CD14-positive monocyte (primary cell): Measurements from ENCODE around the gene ROBO1. TPM values are rescaled to one million over a fixed set of nuclear protein-coding genes. Genes with fewer than 3 reads are reported as not detected.

Experiments
- DNase-seq, 3 donors: peaks; one replicate each; pipeline ENCODE4 v3.0.0-alpha.2; 2011 to 2022
- H2AFZ ChIP-seq: 2 replicates; pipeline ENCODE4 v1.6.0; 2012; ENCODE audit warnings: mild to moderate bottlenecking, low read depth, low read length, inconsistent platforms; ENCODE audit not compliant: insufficient read depth, poor library complexity, severe bottlenecking
- H3K27ac ChIP-seq, 2 donors: 1 replicate in 1 of 2; 2 replicates in 1 of 2; pipeline ENCODE4 v1.5.1; 2012 to 2013; ENCODE audit warnings: low read length in 2 of 2, control low read depth in 1 of 2, inconsistent platforms in 1 of 2, low read depth in 1 of 2, mild to moderate bottlenecking in 1 of 2
- H3K27me3 ChIP-seq, 2 donors: one replicate each; pipeline versions ENCODE4 v1.6.0 to v1.6.1; 2011 to 2013; ENCODE audit warnings: low read length in 2 of 2; ENCODE audit not compliant: control insufficient read depth in 2 of 2, insufficient read depth in 2 of 2
- H3K36me3 ChIP-seq, 2 donors: replicated peaks in 1 of 2; 1 replicate in 1 of 2; 2 replicates in 1 of 2; pipeline versions ENCODE4 v1.5.1 to v1.6.1; 2012 to 2013; ENCODE audit warnings: low read length in 2 of 2, control low read depth in 1 of 2, inconsistent platforms in 1 of 2, mild to moderate bottlenecking in 1 of 2; ENCODE audit not compliant: insufficient read depth in 2 of 2, control insufficient read depth in 1 of 2
- H3K4me1 ChIP-seq, 2 donors: 1 replicate in 1 of 2; 2 replicates in 1 of 2; pipeline versions ENCODE4 v1.5.1 to v1.6.1; 2012 to 2013; ENCODE audit warnings: low read length in 2 of 2, control low read depth in 1 of 2, inconsistent platforms in 1 of 2, mild to moderate bottlenecking in 1 of 2, moderate library complexity in 1 of 2; ENCODE audit not compliant: insufficient read depth in 2 of 2, control insufficient read depth in 1 of 2
- H3K4me2 ChIP-seq: replicated peaks from 2 replicates; pipeline ENCODE3; 2012; ENCODE audit warnings: low read length, moderate library complexity, mild to moderate bottlenecking; ENCODE audit not compliant: poor library complexity, severe bottlenecking; ENCODE audit errors: extremely low read depth
- H3K4me3 ChIP-seq, 3 experiments: fragments of 200-600 bp in 1 of 3; sonication (generic) in 1 of 3; replicated peaks in 1 of 3; 1 replicate in 2 of 3; 2 replicates in 1 of 3; pipeline ENCODE4 v1.5.1; 2011 to 2013; ENCODE audit warnings: low read length in 3 of 3, mild to moderate bottlenecking in 3 of 3, control low read depth in 2 of 3, low read depth in 2 of 3, inconsistent platforms in 1 of 3, moderate library complexity in 1 of 3
- H3K79me2 ChIP-seq: 2 replicates; pipeline ENCODE4 v1.6.0; 2012; ENCODE audit warnings: mild to moderate bottlenecking, control low read depth, inconsistent platforms, low read length, moderate library complexity; ENCODE audit not compliant: insufficient read depth
- H3K9ac ChIP-seq: 2 replicates; pipeline ENCODE4 v1.6.0; 2017; ENCODE audit warnings: low read length, mild to moderate bottlenecking; ENCODE audit not compliant: insufficient read depth, poor library complexity, severe bottlenecking
- H3K9me3 ChIP-seq, 2 donors: replicated peaks in 1 of 2; 1 replicate in 1 of 2; 2 replicates in 1 of 2; pipeline versions ENCODE4 v1.5.1 to v1.6.1; 2012 to 2013; ENCODE audit warnings: low read length in 2 of 2, control low read depth in 1 of 2; ENCODE audit not compliant: control insufficient read depth in 1 of 2, insufficient read depth in 1 of 2
- H4K20me1 ChIP-seq: 2 replicates; pipeline ENCODE4 v1.6.0; 2012; ENCODE audit warnings: mild to moderate bottlenecking, low read length, control low read depth, moderate library complexity; ENCODE audit not compliant: insufficient read depth
- H3K27ac Mint-ChIP-seq, 7 donors: one replicate each; pipeline ENCODE4 v1.8.0; 2020; ENCODE audit warnings: mild to moderate bottlenecking in 7 of 7, mixed read lengths in 7 of 7, moderate library complexity in 6 of 7, inconsistent platforms in 2 of 7
- H3K27me3 Mint-ChIP-seq, 3 donors: one replicate each; pipeline ENCODE4 v1.8.0; 2021 to 2022; ENCODE audit warnings: low read depth in 3 of 3, mild to moderate bottlenecking in 3 of 3, mixed read lengths in 3 of 3, moderate library complexity in 3 of 3, inconsistent platforms in 1 of 3
- H3K36me3 Mint-ChIP-seq, 2 donors: one replicate each; pipeline ENCODE4 v1.8.0; 2020; ENCODE audit warnings: mixed read lengths in 2 of 2, inconsistent platforms in 1 of 2, mild to moderate bottlenecking in 1 of 2
- H3K4me1 Mint-ChIP-seq: one replicate; pipeline ENCODE4 v1.8.0; 2020; ENCODE audit warnings: mild to moderate bottlenecking, mixed read lengths
- H3K4me3 Mint-ChIP-seq, 2 donors: one replicate each; pipeline ENCODE4 v1.8.0; 2020; ENCODE audit warnings: mild to moderate bottlenecking in 2 of 2, mixed read lengths in 2 of 2, moderate library complexity in 1 of 2
- H3K9me3 Mint-ChIP-seq, 7 donors: one replicate each; pipeline ENCODE4 v1.8.0; 2020 to 2022; ENCODE audit warnings: mixed read lengths in 7 of 7, mild to moderate bottlenecking in 6 of 7, moderate library complexity in 6 of 7, inconsistent platforms in 2 of 7
- WGBS: methylation state at CpG from one replicate; pipeline ENCODE4 v1.1.5; 2013; ENCODE audit warnings: missing lambda C conversion rate; ENCODE audit not compliant: insufficient coverage; 5-methylcytosine and 5-hydroxymethylcytosine counted together
- intact Hi-C, 2 donors: fragments of 100-400 bp; cut with micrococcal nuclease; formaldehyde crosslinking; loops; one replicate each; pipeline versions ENCODE4 v1.15.0 to v1.15.1; 2023
- polyA plus RNA-seq, 3 donors: library from polyadenylated mRNA; depleted of rRNA in 1 of 3; unstranded in 2 of 3; stranded (reverse) in 1 of 3; fragments of 300-500 nt in 2 of 3; fragments of >200 nt in 1 of 3; fragmentation: Illumina TruSeq in 2 of 3; gene quantifications; 1 replicate in 2 of 3; 2 replicates in 1 of 3; pipeline ENCODE4 v1.2.3, GENCODE V29; 2012 to 2021
- TF ChIP-seq, protein P1 (sequence below): fragments of 200-600 bp; IDR thresholded peaks from one replicate; pipeline ENCODE4 v1.8.0; 2022; ENCODE audit warnings: antibody characterized with exemption, mild to moderate bottlenecking

The ROBO1 gene
- polyA plus RNA-seq, 3 donors: 0.09 to 0.10 TPM; not detected in 1

DNA sequence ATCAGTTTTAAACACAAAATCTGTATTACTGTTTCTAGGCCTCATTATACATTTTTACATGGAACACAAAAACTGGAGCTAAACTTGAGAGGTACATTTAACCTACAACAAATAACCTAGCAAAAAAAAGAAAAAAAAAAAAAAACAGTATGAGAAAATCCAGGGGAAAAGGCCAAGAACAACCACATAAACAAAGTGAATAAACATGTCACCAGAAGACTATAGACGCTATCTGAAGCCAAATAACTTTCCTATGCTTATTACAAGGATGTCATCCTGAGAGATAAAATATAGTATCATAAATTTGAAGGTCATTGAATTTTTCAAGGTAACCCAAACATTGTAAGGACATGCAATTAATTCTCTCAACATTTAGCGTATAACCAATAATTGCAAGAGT lies 911.6 kb downstream of the ROBO1 start:
- Mint-ChIP-seq H3K9me3 (peaks cover 0 to 5% (median 3%) of the 10 kb centered on the region in 7 donors), H3K27me3 (peaks cover 0 to 2% (median 2%) of the 10 kb centered on the region in 3 donors), H3K36me3 (no peaks in the 10 kb centered on the region), H3K4me3 (no peak overlapping the region), H3K4me1 (no peaks in the 10 kb centered on the region), H3K27ac (no peak overlapping the region)
- H3K9me3 ChIP-seq: no peaks in the 10 kb centered on the region
- H3K79me2 ChIP-seq: no peaks in the 10 kb centered on the region
- no peak overlapping the region for H3K4me3 ChIP-seq
- no peaks in the 10 kb centered on the region for H3K36me3 ChIP-seq
- no peak overlapping the region for H3K27ac ChIP-seq
- H3K27me3 ChIP-seq: no peaks in the 10 kb centered on the region
- no peak overlapping the region for H3K9ac ChIP-seq
- no peaks in the 10 kb centered on the region for H3K4me1 ChIP-seq
- TF ChIP-seq, protein P1, sequence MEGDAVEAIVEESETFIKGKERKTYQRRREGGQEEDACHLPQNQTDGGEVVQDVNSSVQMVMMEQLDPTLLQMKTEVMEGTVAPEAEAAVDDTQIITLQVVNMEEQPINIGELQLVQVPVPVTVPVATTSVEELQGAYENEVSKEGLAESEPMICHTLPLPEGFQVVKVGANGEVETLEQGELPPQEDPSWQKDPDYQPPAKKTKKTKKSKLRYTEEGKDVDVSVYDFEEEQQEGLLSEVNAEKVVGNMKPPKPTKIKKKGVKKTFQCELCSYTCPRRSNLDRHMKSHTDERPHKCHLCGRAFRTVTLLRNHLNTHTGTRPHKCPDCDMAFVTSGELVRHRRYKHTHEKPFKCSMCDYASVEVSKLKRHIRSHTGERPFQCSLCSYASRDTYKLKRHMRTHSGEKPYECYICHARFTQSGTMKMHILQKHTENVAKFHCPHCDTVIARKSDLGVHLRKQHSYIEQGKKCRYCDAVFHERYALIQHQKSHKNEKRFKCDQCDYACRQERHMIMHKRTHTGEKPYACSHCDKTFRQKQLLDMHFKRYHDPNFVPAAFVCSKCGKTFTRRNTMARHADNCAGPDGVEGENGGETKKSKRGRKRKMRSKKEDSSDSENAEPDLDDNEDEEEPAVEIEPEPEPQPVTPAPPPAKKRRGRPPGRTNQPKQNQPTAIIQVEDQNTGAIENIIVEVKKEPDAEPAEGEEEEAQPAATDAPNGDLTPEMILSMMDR: no peak
- WGBS: no CpG with 5 or more reads among the region's 2 CpGs
- H3K4me2 ChIP-seq: no peak overlapping the region
- no peaks in the 10 kb centered on the region for H4K20me1 ChIP-seq
- no peak for DNase-seq
- no peak overlapping the region for H2AFZ ChIP-seq
- intact Hi-C loops: no loop called here

DNA sequence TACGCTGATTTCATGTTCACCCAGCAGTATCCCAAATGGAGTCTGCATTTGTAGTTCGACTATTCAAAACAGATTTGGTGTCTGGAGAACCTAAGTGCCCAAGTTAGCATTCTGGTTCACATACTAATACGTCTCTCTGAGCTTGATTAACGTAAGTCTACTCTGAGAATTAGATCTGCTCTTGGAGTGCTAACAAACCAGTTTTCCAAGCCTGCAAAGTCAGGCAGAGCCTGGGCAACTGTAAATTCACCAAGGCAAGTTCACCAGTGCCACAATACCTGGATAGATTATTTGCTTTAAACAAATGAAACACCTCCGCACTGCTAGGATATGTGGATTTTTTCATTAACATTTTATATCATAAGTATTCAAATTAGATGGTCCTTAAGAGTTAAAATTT lies 912.6 kb downstream of the ROBO1 start:
- no peaks in the 10 kb centered on the region for H3K9me3 ChIP-seq
- H3K27me3 ChIP-seq: no peaks in the 10 kb centered on the region
- no peak overlapping the region for H3K4me3 ChIP-seq
- no peak overlapping the region for H3K4me2 ChIP-seq
- no peaks in the 10 kb centered on the region for H3K79me2 ChIP-seq
- Mint-ChIP-seq H3K9me3 (peaks cover 0 to 5% (median 3%) of the 10 kb centered on the region in 7 donors), H3K4me1 (no peaks in the 10 kb centered on the region), H3K27me3 (peaks cover 0 to 2% (median 2%) of the 10 kb centered on the region in 3 donors), H3K27ac (no peak overlapping the region), H3K36me3 (no peaks in the 10 kb centered on the region), H3K4me3 (no peak overlapping the region)
- no peaks in the 10 kb centered on the region for H3K36me3 ChIP-seq
- TF ChIP-seq, protein P1: no peak
- intact Hi-C loops: no loop called here
- H2AFZ ChIP-seq: no peak overlapping the region
- H4K20me1 ChIP-seq: no peaks in the 10 kb centered on the region
- no peaks in the 10 kb centered on the region for H3K4me1 ChIP-seq
- no peak for DNase-seq
- H3K27ac ChIP-seq: no peak overlapping the region
- WGBS: 91% methylated on average over 4 of the region's 5 CpGs
- H3K9ac ChIP-seq: no peak overlapping the region
